ENCODE measurements around the gene MRPL20. TPM values are rescaled to one million over a fixed set of nuclear protein-coding genes. Genes with fewer than 3 reads are reported as not detected.
A peak's percentile ranks its signal among the peaks of the same experiment; 100 is the strongest.

Gene MRPL20
- total RNA-seq, 1 donor: 53.9 TPM

DNA sequence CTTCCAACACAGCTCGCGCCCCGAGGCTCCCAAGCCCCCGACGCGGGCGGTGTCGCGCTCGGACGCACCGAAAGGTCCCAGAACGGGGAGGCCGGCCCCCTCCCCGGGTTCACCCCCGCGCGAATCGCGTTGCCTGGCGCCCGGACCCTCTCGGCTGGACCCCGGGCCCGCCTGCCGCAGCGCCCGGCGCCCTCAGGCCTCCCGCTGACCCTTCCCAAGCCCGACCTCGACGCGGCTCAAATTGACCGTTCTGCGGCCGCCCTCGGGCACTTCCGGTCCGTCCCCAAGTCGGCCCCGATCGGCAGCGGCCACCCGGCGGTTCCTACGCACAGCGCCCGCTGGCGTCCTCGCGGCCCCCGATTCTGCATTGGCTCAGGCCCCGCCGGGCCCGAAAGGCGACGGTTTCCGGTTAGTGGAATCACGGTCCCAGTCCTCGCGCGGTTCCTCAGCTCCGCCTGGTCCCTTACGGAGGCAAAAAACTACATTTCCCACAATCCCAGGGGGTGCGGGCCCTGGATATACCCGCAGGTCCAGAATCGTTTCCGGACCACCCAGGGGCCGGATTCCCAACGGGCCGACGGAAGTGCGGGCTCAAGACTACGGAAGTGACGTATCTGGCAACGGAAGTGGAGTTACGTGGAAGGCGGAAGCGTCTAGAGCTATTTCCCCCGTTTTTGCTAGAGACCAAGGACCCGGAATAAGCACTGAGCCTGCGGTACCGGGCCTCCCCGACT is 32.0 kb downstream of the MRPL20 start, which contains the start of gene AURKAIP1:
TSS of gene AURKAIP1 (minus strand) at position 279 of the 734 bp plus-strand sequence. CDS start 451 bp downstream, outside the sequence.
- Histone ChIP-seq H3K9me3 (ENCODE audit: low read depth, low read length) (no peaks in the 10 kb centered on the region), H3K4me2 (ENCODE audit: insufficient read depth, low read length) (peak within 1 kb of the TSS; percentile 92), H3K4me1 (ENCODE audit: insufficient read depth, low read length) (peaks cover 25% of the 10 kb centered on the region), H3K27me3 (ENCODE audit: insufficient read depth, low read length) (no peaks in the 10 kb centered on the region), H3K79me2 (ENCODE audit: insufficient read depth, low read length) (peaks cover 32% of the 10 kb centered on the region), H3K36me3 (ENCODE audit: insufficient read depth, low read length) (peaks cover 6% of the 10 kb centered on the region), H4K20me1 (ENCODE audit: insufficient read depth, low read length) (peaks cover 17% of the 10 kb centered on the region), H3K4me3 (ENCODE audit: insufficient read depth, low read length) (peak within 1 kb of the TSS; percentile 92), H2AFZ (ENCODE audit: low read length) (peak within 1 kb of the TSS; percentile 5), H3K27ac (ENCODE audit: low read depth, low read length) (peak within 1 kb of the TSS; percentile 73)
- peak; percentile 100 for DNase-seq (ENCODE audit: insufficient read length, low spot score, missing footprints)
- TF ChIP-seq, protein P1, sequence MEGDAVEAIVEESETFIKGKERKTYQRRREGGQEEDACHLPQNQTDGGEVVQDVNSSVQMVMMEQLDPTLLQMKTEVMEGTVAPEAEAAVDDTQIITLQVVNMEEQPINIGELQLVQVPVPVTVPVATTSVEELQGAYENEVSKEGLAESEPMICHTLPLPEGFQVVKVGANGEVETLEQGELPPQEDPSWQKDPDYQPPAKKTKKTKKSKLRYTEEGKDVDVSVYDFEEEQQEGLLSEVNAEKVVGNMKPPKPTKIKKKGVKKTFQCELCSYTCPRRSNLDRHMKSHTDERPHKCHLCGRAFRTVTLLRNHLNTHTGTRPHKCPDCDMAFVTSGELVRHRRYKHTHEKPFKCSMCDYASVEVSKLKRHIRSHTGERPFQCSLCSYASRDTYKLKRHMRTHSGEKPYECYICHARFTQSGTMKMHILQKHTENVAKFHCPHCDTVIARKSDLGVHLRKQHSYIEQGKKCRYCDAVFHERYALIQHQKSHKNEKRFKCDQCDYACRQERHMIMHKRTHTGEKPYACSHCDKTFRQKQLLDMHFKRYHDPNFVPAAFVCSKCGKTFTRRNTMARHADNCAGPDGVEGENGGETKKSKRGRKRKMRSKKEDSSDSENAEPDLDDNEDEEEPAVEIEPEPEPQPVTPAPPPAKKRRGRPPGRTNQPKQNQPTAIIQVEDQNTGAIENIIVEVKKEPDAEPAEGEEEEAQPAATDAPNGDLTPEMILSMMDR (IDR thresholded peaks at IDR 0.05; ENCODE audit: extremely low read depth, low read depth, low read length): no peak

DNA sequence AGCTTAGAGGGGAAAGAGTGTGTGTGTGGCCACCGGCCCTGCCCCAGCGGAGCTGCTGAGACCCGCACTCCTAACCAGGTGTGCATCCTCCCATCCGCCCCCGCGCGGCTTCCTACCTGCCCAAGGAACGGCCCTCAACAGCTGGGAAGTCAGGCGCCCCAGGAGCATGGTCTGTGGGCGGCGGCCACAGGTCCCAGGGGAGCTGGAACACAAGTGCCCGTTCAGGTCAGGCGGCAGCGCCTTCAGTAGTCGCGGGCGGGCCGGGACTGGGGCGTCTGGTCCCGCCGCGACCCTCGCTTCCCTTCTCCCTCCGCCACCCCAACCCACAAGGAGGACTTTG is 32.5 kb downstream of the MRPL20 start:
- peak; percentile 65 for DNase-seq (ENCODE audit: insufficient read length, low spot score, missing footprints)
- Histone ChIP-seq H4K20me1 (ENCODE audit: insufficient read depth, low read length) (peaks cover 17% of the 10 kb centered on the region), H3K27ac (ENCODE audit: low read depth, low read length) (peak overlapping the region; percentile 73), H2AFZ (ENCODE audit: low read length) (no peak overlapping the region), H3K27me3 (ENCODE audit: insufficient read depth, low read length) (no peaks in the 10 kb centered on the region), H3K4me2 (ENCODE audit: insufficient read depth, low read length) (peak overlapping the region; percentile 92), H3K9me3 (ENCODE audit: low read depth, low read length) (no peaks in the 10 kb centered on the region), H3K79me2 (ENCODE audit: insufficient read depth, low read length) (peaks cover 32% of the 10 kb centered on the region), H3K4me1 (ENCODE audit: insufficient read depth, low read length) (peaks cover 25% of the 10 kb centered on the region), H3K4me3 (ENCODE audit: insufficient read depth, low read length) (peak overlapping the region; percentile 92), H3K36me3 (ENCODE audit: insufficient read depth, low read length) (peaks cover 6% of the 10 kb centered on the region)
- TF ChIP-seq, protein P1 (IDR thresholded peaks at IDR 0.05; ENCODE audit: extremely low read depth, low read depth, low read length): no peak

DNA sequence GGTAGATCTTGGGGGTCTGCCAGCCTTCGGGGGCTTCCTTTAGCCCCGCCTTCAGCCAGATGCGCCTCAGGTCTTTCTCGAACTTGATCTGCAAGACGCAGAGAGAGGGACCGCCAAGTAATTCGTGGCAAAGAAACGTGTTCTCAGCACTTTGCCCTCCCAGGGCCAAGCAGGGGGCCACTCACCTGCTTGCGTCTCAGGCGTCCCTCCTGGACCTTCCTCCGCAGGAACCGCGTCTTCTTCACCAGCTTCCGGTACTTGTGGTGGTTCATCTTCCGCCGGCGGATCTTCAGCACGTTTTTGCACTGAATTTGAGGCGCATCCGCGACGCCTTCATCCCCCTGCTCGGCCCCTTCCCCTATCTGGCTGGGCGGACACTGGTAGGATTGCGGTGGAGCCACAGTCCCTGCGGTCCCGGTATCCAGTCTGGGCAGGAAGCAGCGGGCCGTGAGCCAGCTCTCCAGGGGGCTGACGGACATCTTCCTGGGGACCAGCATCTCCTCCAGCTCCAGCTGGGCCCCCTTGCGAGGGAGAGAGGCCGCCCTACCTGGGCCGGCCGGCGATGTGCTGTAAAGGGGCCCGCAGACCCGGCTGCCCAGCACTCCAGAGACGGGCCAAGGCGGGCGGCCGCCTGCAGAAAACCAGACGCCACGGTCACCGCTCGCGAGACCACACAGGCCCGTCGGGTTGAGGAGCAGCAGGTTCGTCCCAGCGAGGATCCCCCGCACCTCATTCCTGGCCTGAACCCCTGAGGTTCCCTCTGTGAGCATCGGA is 33.1 kb downstream of the MRPL20 start:
- peak overlapping the region; percentile 92 for H3K4me2 ChIP-seq (ENCODE audit: insufficient read depth, low read length)
- H3K4me3 ChIP-seq (ENCODE audit: insufficient read depth, low read length): peak overlapping the region; percentile 92
- peaks cover 6% of the 10 kb centered on the region for H3K36me3 ChIP-seq (ENCODE audit: insufficient read depth, low read length)
- no peaks in the 10 kb centered on the region for H3K27me3 ChIP-seq (ENCODE audit: insufficient read depth, low read length)
- DNase-seq (ENCODE audit: insufficient read length, low spot score, missing footprints): peak; percentile 85
- TF ChIP-seq, protein P1 (IDR thresholded peaks at IDR 0.05; ENCODE audit: extremely low read depth, low read depth, low read length): no peak
- H3K9me3 ChIP-seq (ENCODE audit: low read depth, low read length): no peaks in the 10 kb centered on the region
- H2AFZ ChIP-seq (ENCODE audit: low read length): no peak overlapping the region
- peaks cover 17% of the 10 kb centered on the region for H4K20me1 ChIP-seq (ENCODE audit: insufficient read depth, low read length)
- H3K4me1 ChIP-seq (ENCODE audit: insufficient read depth, low read length): peaks cover 25% of the 10 kb centered on the region
- H3K27ac ChIP-seq (ENCODE audit: low read depth, low read length): peak overlapping the region; percentile 73
- H3K79me2 ChIP-seq (ENCODE audit: insufficient read depth, low read length): peaks cover 32% of the 10 kb centered on the region
